Colon (tissue), 2 donors: ENCODE data around the gene CLIC5.
A peak's percentile ranks its signal among the peaks of the same experiment; 100 is the strongest.

ENCODE experiments used
- FAIRE-seq: peaks from 2 replicates; lab custom pipeline; 2012; peaks lifted over from hg19 to GRCh38; lab: Jason Lieb, UNC
- donor health status: control.
- donor health status: control.

The CLIC5 gene

GRCh38 chr6:46015119-46015968 lies at the start of gene CLIC5:
TSS of gene CLIC5 (minus strand) at chr6:46015860. CDS start at chr6:46015542, 318 bp downstream.
- no peak for FAIRE-seq

DNA sequence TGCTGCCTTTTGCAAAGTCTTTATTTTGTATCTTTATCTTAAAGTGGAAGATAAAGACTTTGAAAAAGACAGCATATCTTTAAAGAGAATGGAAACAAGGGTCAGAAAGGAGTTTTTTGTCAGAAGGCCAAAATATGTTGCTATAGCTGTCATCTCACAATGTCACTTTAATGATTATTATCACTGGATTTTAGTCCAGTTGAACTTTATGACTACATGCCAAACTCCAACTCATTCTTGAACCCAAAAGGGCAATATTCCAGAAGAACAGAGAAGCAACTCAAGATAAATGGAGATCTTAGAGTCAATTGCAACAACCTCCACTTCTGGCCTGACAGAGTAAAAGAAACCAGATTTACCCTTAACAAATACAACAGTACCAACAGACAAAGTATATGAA lies 47.3 kb upstream of the CLIC5 start:
- FAIRE-seq: no peak

DNA sequence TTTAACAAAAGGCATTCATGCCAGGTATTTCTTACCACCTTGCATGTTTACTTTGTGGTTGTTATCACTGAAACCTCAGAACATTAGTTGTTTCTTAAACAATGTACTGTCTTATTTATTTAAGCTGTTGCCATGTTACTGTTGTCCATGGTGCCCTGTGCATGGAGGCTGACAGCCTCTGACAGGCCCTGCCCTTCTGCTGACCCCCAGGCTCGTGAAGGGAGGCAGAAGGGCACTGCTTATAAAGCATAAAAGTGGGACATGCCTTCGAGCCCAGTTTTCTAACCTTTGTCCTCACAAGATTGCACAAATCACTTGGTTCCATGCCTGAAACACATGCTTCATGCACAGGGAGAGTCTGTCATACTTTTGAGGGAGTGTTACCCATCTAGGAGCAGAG lies 46.7 kb upstream of the CLIC5 start:
- FAIRE-seq: no peak

DNA sequence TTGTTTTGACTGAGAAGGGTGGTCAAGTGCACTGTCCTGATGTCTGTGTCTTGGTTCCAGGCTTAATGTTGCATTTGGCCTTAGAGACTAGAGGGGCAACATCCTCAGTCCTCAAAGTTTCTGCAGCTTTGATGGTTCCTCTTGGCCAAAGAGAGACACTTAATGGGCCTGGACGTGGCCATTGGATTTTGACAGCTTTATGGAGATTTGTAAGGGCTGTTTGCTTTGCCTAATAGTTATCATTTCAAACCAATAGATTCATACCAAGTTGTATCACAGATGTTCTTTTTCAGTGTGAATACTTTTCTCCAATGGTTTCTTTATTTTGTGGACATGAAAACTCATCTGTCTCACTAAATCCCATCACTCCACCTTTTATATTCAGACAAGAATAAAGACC lies 45.8 kb upstream of the CLIC5 start:
- no peak for FAIRE-seq

GRCh38 chr6:46059608-46060007 lies 43.9 kb upstream of the CLIC5 start:
- no peak for FAIRE-seq

DNA sequence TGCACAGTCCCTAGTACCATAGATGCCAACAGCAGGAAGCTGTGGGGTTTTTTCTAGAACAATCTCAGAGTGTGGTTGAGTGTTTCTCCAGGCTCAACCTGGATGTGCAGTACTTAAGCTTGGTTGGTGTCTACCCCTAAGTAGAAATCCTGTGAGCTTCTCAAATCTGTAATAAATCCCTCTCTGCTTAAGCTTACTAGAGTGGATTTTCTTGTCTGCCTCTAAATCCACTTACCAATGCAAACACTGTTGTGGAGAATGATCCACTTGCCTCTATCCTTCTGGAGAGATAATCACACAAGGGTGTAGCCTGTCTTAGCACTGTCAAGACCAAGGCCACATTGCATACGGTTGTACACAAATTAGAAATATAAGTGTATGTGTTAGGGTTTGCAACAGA lies 43.3 kb upstream of the CLIC5 start:
- no peak for FAIRE-seq

- FAIRE-seq: no peak
Observed at GRCh38 chr6:46057792-46058191, 42.1 kb upstream of the CLIC5 start.

GRCh38 chr6:46056906-46057529 lies 41.4 kb upstream of the CLIC5 start:
- FAIRE-seq: no peak

GRCh38 chr6:46054516-46054915 lies 38.9 kb upstream of the CLIC5 start:
- no peak for FAIRE-seq

DNA sequence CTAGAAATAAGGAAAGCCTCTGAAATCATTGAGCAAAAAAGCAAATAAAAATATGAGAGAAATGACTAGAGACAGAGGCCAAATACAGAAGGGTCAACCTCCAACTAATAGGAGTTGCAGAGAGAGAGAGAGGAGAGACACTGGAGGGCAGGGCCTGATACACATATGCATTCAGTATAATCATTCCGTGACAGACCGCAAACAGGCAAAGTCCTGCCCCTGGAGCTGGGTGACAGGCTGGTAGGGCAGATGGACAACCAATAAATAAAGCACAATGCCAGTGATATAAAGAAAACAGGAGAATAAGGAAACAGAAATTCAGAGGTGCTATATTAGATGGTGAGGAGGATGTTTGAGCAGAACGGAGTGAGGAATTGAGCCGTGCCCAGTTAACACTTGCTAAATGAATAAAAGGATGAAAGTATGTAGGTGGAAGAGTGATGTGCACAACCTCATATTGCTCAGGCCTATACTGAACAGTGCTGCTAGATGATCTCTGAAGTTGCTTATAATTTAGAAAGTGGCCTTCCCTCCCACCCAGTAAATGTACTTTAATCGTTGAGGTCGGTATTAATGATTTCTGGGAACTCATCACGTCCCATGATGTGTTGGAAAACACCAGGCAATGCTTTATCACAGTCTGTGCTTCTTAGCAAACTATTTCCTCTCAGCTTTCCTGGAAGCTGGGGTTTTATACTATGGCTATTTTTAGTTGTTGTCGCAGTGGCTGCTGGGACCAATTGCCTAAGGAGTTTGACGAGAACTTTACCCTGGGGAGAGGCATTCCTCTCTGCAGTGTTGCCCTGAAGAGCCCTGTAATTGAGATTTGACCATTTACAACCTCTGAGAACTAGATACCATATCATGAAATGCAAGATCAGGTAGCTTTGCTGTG lies 37.6 kb upstream of the CLIC5 start:
- FAIRE-seq: peak; percentile 36

- FAIRE-seq: no peak
Observed at GRCh38 chr6:46052479-46052878, 36.8 kb upstream of the CLIC5 start.

- FAIRE-seq: no peak
Observed at GRCh38 chr6:46051962-46052361, 36.3 kb upstream of the CLIC5 start.

GRCh38 chr6:46050845-46051405 lies 35.3 kb upstream of the CLIC5 start:
- FAIRE-seq: no peak

DNA sequence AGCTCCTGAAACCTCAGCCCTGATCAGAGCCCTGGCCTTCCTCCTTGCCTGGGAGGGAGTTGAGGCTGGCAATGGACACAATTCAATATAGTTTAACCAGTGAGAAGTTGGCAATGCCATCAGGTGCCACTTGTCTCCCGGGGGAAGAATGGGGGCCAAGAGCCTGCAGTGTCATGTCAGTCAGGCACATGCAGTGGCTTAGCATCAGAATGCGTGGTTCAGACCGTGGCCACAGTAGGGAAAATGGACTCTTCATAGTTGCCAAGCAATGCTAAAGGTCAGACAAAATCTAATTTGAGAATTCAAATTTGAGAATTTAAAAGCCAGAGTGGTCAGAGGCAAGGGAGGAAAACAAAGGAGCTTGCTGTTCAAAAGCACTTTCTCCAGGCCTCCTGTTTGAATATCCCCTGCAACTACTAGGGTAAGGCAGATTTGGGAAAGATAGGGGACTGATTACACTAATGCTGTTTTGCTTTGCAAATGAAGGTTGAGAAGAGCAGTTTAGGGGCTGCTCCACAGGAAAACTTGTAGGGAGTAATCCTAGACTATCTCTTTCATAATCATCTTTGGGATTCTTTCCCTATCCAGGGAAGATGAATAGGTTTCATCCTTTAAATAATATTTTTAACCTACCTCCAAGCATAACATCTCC lies 33.1 kb upstream of the CLIC5 start:
- no peak for FAIRE-seq

GRCh38 chr6:46046558-46047174 lies 31.0 kb upstream of the CLIC5 start:
- no peak for FAIRE-seq

- no peak for FAIRE-seq
Observed at GRCh38 chr6:46044881-46045617, 29.4 kb upstream of the CLIC5 start.

DNA sequence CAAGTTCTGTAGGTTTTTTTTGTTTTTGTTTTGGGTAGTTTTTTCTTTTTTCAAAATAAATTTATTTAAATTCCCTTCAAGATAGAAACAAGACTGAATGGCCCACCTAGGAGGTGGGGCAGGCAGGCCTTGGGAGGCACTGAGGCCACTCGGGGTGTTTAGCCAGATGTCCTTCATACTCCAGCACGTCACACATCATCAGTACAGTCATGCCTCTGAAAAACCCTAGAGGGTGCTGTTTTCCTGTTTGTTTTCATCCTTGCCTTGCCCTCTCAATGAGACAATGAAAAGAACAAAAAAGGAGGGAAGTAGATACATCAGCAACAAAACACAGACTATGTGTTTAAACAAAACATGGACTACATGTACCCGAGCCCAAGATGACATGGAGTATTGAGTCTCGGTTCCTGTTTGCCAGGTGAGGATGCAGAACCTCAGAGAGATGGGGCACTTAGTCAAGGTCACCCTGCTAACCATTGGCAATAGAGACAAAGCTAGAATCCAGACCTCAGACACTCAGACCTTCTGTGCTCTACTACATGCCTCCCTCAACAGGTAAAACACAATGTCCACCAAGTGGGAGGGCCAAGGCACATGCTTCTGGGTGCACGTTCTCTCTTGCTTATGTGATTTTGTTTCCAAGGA lies 26.8 kb upstream of the CLIC5 start:
- FAIRE-seq: peak; percentile 41

DNA sequence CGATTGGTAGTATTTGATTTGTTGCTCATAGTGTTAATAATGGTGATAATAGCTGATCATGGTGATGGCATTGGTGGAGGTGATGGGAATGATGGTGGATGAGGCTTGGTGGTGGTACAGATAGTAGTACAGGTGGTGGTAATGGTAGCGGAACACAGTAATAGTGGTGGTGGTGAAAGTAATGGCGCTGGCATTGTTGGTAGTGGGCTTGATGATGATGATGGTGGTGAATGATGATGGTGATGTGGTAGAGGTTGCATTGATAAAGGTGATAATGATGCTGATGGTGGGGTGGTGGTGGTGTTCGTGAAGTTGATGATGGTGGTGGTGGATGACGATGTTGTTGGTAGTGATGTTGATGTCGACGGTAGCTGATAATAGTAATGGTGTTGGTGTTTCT lies 24.6 kb upstream of the CLIC5 start:
- FAIRE-seq: no peak

GRCh38 chr6:46039646-46040045 lies 24.0 kb upstream of the CLIC5 start:
- FAIRE-seq: peak; percentile 24

DNA sequence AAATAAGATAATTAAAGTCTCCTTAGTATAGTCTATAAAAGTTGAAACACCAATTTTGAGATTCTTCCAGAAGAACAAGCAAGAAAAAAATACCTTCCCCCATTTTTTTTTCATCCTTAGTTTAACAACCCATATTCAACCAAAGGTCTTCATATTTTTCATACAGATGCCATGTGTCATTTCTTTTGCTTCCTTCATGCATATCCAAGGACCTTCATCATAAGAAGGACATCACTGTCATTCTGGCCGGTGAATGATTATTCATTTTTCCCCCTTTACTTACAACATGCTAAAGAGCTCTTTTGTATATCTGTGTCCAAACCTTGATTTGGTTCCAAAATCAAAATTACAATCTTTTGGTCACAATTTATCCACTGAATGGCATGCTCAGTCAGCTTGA lies 21.3 kb upstream of the CLIC5 start:
- no peak for FAIRE-seq
